Right lobe of liver (tissue), 4 donors: ENCODE measurements around the gene RPL18.

Source experiments
- POLR2A ChIP-seq: fragments of 450-650 bp; IDR thresholded peaks from one replicate; pipeline ENCODE4 v1.6.1; 2017; ENCODE audit warnings: antibody characterized with exemption, mild to moderate bottlenecking
- TF ChIP-seq, protein P1 (sequence below), 4 donors: fragments of 200-600 bp in 3 of 4; fragments of 450-650 bp in 1 of 4; IDR thresholded peaks; one replicate each; pipeline versions ENCODE4 v1.5.1 to v1.8.0; 2016 to 2022; ENCODE audit warnings: antibody characterized with exemption in 4 of 4, mild to moderate bottlenecking in 2 of 4
- donor health status: DM: no; HTN: no; CAD: no.
- donor health status: DM: no; HTN: no; CAD: no.
- donor health status: DM: no; HTN: yes; CAD: no.

DNA sequence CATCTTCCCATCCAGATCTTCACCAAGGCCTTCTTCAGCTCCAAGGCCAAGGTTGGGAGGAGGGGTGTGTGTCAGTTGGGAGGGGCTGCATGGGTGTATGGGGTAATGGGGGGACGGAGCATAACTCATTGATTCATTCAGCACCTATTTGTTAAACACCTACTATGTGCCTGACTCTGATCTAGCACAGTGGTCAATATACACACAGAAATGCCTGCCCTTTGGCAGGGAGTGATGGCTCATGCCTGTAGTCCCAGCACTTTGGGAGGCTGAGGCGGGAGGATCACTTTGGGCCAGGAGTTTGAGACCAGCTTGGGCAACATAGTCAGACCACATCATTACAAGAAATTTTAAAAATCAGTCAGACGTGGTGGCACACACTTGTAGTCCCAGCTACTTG lies 31.6 kb downstream of the RPL18 start:
- TF ChIP-seq, protein P1, sequence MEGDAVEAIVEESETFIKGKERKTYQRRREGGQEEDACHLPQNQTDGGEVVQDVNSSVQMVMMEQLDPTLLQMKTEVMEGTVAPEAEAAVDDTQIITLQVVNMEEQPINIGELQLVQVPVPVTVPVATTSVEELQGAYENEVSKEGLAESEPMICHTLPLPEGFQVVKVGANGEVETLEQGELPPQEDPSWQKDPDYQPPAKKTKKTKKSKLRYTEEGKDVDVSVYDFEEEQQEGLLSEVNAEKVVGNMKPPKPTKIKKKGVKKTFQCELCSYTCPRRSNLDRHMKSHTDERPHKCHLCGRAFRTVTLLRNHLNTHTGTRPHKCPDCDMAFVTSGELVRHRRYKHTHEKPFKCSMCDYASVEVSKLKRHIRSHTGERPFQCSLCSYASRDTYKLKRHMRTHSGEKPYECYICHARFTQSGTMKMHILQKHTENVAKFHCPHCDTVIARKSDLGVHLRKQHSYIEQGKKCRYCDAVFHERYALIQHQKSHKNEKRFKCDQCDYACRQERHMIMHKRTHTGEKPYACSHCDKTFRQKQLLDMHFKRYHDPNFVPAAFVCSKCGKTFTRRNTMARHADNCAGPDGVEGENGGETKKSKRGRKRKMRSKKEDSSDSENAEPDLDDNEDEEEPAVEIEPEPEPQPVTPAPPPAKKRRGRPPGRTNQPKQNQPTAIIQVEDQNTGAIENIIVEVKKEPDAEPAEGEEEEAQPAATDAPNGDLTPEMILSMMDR (IDR thresholded peaks at IDR 0.05) = no peak
- no peak for TF ChIP-seq POLR2A
